ENCODE data around the gene TERF2IP. TPM values are rescaled to one million over a fixed set of nuclear protein-coding genes. Genes with fewer than 3 reads are reported as not detected.

The TERF2IP gene
- total RNA-seq, 1 experiment from 2014 or later: 27.1 TPM

DNA sequence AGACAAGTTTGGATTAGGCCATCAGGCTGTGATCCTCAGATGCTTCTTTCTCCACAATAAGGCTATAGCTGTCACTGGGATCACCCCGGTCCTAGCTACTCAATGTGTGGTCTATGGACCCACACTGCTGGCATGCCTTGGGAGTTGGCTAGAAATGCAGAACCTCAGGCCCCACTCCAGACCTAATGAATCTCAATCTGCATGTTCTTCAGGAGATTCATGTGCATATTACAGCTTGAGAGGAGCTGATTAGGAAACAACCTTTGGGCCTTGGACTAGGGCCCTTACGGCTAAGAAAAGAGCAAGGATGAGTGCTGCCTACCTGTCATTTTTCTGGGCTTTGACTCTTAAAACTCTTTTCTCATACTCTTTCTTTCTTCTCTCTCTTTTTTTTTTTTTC lies 32.0 kb upstream of the TERF2IP start:
- ChIA-PET CTCF (interaction anchor here (0.7 to 1.0 kb wide), 2 partner anchors 99 to 1797 kb away, joined by 3 to 5 read pairs; no protein-coding TSS in a partner anchor), POLR2A (no interaction called here)
- H3K36me3 ChIP-seq (ENCODE audit: control insufficient read depth, insufficient read depth, low read length): peaks cover 5% of the 10 kb centered on the region
- Mint-ChIP-seq H3K27ac (ENCODE audit: unreplicated experiment) (no peak overlapping the region), H3K4me1 (ENCODE audit: low read depth, unreplicated experiment) (no peaks in the 10 kb centered on the region), H3K9me3 (ENCODE audit: unreplicated experiment) (no peaks in the 10 kb centered on the region), H3K27me3 (ENCODE audit: insufficient read depth, unreplicated experiment) (no peaks in the 10 kb centered on the region), H3K36me3 (ENCODE audit: insufficient read depth, unreplicated experiment) (peaks cover 74% of the 10 kb centered on the region), H3K4me3 (ENCODE audit: unreplicated experiment) (no peak overlapping the region)
- no peak for DNase-seq
- H3K4me3 ChIP-seq (ENCODE audit: low read depth, low read length): no peak overlapping the region
- no peaks in the 10 kb centered on the region for H3K4me1 ChIP-seq
- intact Hi-C loops (cut with micrococcal nuclease; ENCODE audit: unreplicated experiment): no loop called here
- no peaks in the 10 kb centered on the region for H3K27me3 ChIP-seq (replicated peaks; ENCODE audit: control insufficient read depth, insufficient read depth, low read length)
- TF ChIP-seq, protein P1, sequence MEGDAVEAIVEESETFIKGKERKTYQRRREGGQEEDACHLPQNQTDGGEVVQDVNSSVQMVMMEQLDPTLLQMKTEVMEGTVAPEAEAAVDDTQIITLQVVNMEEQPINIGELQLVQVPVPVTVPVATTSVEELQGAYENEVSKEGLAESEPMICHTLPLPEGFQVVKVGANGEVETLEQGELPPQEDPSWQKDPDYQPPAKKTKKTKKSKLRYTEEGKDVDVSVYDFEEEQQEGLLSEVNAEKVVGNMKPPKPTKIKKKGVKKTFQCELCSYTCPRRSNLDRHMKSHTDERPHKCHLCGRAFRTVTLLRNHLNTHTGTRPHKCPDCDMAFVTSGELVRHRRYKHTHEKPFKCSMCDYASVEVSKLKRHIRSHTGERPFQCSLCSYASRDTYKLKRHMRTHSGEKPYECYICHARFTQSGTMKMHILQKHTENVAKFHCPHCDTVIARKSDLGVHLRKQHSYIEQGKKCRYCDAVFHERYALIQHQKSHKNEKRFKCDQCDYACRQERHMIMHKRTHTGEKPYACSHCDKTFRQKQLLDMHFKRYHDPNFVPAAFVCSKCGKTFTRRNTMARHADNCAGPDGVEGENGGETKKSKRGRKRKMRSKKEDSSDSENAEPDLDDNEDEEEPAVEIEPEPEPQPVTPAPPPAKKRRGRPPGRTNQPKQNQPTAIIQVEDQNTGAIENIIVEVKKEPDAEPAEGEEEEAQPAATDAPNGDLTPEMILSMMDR (IDR thresholded peaks at IDR 0.05; ENCODE audit: insufficient read depth in 1 of 2, low read depth in 1 of 2, low read length in 1 of 2, severe bottlenecking in 1 of 2, unreplicated experiment in 1 of 2): no peak
- BruUV-seq (replicated peaks): no TSS peak
- no peaks in the 10 kb centered on the region for H3K9me3 ChIP-seq

DNA sequence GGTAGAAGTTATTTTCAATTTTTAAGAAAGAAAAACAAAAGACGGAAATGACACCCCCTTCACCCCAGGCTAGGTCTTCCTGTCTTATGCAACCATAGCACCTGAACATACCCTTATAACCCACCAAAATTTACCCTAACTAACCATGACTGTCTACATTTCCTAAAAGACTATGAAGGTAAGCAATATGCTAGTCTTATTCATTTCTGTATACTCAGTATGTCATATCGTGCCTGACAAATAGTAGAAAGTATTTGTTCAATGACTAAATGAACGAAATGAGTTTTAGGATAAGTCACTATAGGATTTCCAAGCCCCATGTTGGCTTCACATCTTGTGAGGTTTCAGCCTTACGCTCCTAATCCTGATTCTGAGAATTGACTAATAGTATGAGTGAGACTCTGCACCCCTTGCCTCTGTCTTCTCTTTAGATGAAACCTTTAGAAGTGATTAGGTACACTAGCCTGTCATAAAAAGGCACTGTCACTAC lies 31.0 kb upstream of the TERF2IP start:
- BruUV-seq (replicated peaks): no TSS peak
- intact Hi-C loops (cut with micrococcal nuclease; ENCODE audit: unreplicated experiment): no loop called here
- H3K9me3 ChIP-seq: no peaks in the 10 kb centered on the region
- H3K27ac Mint-ChIP-seq (ENCODE audit: unreplicated experiment): no peak overlapping the region
- no peaks in the 10 kb centered on the region for H3K27me3 Mint-ChIP-seq (ENCODE audit: insufficient read depth, unreplicated experiment)
- no peak overlapping the region for H3K4me3 ChIP-seq (ENCODE audit: low read depth, low read length)
- peaks cover 5% of the 10 kb centered on the region for H3K36me3 ChIP-seq (ENCODE audit: control insufficient read depth, insufficient read depth, low read length)
- H3K36me3 Mint-ChIP-seq (ENCODE audit: insufficient read depth, unreplicated experiment): peaks cover 74% of the 10 kb centered on the region
- DNase-seq: no peak
- no peaks in the 10 kb centered on the region for H3K4me1 Mint-ChIP-seq (ENCODE audit: low read depth, unreplicated experiment)
- H3K4me1 ChIP-seq: no peaks in the 10 kb centered on the region
- POLR2A ChIA-PET: interaction anchor here (0.5 kb wide), 1 partner anchor 17 kb away, joined by 3 read pairs; no protein-coding TSS in a partner anchor
- H3K4me3 Mint-ChIP-seq (ENCODE audit: unreplicated experiment): no peak overlapping the region
- CTCF ChIA-PET: interaction anchor here (0.7 kb wide), 1 partner anchor 1798 kb away, joined by 3 read pairs; no protein-coding TSS in a partner anchor
- TF ChIP-seq, protein P1 (IDR thresholded peaks at IDR 0.05; ENCODE audit: insufficient read depth in 1 of 2, low read depth in 1 of 2, low read length in 1 of 2, severe bottlenecking in 1 of 2, unreplicated experiment in 1 of 2): no peak
- no peaks in the 10 kb centered on the region for H3K9me3 Mint-ChIP-seq (ENCODE audit: unreplicated experiment)
- H3K27me3 ChIP-seq (replicated peaks; ENCODE audit: control insufficient read depth, insufficient read depth, low read length): no peaks in the 10 kb centered on the region

DNA sequence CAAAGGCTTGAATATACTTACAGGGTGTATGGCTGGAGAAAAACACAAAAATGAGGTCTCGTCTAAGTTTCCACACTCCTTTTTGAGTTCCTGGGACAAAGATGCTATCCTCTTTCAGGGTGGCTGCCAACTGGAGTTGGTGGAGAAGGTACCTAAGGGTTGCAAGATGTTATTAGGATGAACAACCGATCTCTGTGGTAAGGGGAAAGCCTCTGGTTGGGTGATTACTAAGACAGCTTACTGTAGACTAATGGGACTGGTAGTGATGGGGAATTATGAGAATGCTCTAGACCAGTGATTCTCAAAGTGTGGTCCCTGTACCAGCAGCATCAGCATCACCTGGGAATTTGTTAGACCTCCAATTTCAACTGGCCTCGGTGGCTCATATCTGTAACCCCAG lies 30.5 kb upstream of the TERF2IP start:
- TF ChIP-seq, protein P1 (IDR thresholded peaks at IDR 0.05; ENCODE audit: insufficient read depth in 1 of 2, low read depth in 1 of 2, low read length in 1 of 2, severe bottlenecking in 1 of 2, unreplicated experiment in 1 of 2): no peak
- DNase-seq: no peak
- CTCF ChIA-PET: no interaction called here
- BruUV-seq (replicated peaks): no TSS peak
- peaks cover 4% of the 10 kb centered on the region for H3K36me3 ChIP-seq (ENCODE audit: control insufficient read depth, insufficient read depth, low read length)
- POLR2A ChIA-PET: no interaction called here
- Mint-ChIP-seq H3K9me3 (ENCODE audit: unreplicated experiment) (no peaks in the 10 kb centered on the region), H3K27ac (ENCODE audit: unreplicated experiment) (no peak overlapping the region), H3K36me3 (ENCODE audit: insufficient read depth, unreplicated experiment) (peaks cover 71% of the 10 kb centered on the region), H3K27me3 (ENCODE audit: insufficient read depth, unreplicated experiment) (no peaks in the 10 kb centered on the region), H3K4me1 (ENCODE audit: low read depth, unreplicated experiment) (no peaks in the 10 kb centered on the region), H3K4me3 (ENCODE audit: unreplicated experiment) (no peak overlapping the region)
- peaks cover 4% of the 10 kb centered on the region; the same call in 1 of the 2 replicates for H3K4me1 ChIP-seq
- no peaks in the 10 kb centered on the region for H3K27me3 ChIP-seq (replicated peaks; ENCODE audit: control insufficient read depth, insufficient read depth, low read length)
- H3K4me3 ChIP-seq (ENCODE audit: low read depth, low read length): no peak overlapping the region
- H3K9me3 ChIP-seq: no peaks in the 10 kb centered on the region
- intact Hi-C loops (cut with micrococcal nuclease; ENCODE audit: unreplicated experiment): no loop called here
